Smooth muscle cell of bladder (primary cell): Measurements from ENCODE around the gene MYLK3. TPM values are rescaled to one million over a fixed set of nuclear protein-coding genes. Genes with fewer than 3 reads are reported as not detected.

Source experiments
- total RNA-seq: library from RNA; depleted of rRNA; stranded (reverse); fragments of >200 nt; gene quantifications from 2 replicates; pipeline ENCODE4 v1.2.3, GENCODE V29; 2014

MYLK3 gene
- total RNA-seq = 0.14 and 0.28 TPM in 2 replicates

DNA sequence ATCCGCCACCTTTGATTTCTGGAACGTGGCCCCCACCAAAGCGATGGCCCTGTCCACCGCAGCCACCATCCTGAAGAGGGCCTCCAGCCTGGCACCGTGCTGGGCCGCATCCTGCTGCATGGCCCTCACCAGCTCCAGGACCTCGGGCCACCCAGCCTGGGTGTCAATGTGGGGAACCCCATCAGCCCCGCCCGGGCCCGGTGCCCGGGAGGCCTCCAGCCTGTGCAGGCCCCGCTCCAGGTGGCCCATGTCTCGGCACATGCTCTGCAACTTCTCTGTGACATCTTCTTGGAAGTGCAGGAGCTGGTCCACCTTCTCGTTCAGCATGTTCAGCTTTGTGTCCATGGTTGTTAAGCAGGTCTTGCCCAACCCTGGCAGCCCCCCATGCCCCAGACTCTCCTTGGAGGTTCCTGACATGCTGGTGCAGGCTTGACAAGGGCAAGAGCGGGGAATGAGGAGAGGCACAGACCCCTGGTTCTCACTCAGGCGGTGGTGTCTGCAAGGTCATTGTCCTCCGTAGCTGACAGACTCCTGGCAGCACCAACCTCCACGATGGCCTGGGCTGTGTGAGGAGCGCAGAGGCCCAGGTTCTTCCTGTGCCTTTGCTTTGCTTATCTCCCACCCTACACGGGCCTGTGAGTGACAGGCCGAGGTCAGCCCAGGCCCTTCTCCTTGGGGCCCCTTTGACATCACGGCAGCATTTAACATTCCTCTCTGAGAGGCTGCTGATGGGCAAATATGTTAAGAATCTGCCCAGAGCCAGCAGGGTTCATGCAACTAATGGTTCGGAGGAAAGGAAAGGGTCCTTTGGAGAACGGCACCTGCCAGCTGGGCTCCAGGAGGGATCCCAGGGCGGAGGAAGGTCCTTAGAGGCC, at the start of gene MYLK3:
TSS of gene MYLK3 (minus strand) at position 568 of the 875 bp plus-strand sequence. CDS start at position 417, 151 bp downstream.

DNA sequence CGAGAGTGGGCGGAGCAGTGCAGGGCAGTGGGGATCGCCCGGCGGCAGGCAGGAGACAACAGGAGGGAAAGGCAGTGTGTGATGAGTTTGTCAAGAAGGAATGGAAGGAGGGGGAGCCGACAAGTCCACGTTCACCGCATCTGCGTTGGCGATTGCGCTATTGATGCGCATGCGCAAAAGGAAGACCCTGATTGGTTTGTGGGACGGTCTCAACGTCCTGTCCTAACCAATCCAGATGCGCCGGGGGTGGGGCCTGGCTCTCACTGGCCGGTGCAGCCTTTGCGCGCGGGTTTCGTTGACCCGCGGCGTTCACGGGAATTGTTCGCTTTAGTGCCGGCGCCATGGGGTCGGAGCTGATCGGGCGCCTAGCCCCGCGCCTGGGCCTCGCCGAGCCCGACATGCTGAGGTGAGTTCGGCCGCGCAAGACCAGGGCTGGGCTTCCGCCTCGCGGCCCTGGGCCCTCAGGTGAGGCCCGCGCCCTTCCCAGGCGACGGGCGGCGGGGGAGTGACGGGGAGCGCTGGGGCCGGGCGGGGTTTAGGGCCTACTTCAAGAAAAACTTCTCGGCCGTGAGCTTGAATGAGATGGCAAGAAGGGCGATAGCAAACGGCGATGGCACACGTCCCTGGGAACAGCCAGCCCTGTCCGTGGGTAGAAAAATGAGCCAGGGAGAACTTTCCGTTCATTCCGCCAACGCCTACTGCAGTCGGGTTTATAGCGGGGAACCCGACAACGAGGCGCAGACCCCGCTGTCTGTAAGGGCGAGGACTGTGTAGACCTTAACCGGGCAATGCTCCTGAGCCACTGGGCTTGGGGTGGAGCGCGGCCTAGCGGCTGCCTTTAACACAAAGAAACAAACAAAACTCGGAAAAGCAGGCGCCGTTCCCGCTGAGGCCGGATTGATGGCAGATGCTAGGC, 58.5 kb downstream of the MYLK3 start, which contains the start of gene ORC6:
TSS of gene ORC6 (plus strand) at position 295 of the 916 bp plus-strand sequence. CDS start at position 342, 47 bp downstream.

DNA sequence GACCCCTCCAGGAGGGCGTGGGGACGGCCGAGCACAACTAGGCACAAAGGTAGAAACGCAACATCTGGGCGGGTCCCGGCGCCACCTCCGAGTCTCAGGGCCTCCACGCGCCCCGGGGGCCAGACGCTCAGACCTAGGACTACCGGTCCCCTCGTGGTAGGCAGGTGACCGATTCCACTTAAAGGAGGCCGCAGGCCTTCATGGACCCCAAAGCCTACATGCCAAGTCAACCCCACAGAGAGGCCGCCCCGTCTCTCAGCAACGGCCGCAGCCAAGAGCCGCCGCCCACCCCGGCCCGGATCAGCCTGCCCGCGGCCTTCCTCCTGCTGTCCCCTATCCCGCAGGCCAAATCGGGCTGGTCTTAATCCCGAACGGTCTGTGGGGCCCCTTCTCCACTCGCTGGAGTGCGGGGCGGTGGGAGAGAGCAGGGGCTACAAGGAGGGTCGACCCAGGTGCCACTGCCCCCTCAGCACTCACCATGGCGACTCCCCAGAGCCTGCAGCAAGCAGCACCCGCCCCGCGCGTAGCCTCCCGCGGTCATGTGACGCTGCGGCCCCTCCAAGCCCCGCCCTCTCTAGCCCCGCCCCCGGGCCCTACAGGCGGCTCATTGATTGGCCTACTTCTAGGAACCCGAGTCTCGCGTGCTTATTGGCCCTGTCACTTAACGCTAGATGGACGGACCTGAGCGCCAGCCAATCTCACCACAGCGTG, 59.3 kb downstream of the MYLK3 start, which contains the start of gene VPS35:
TSS of gene VPS35 (minus strand) at position 525 of the 711 bp plus-strand sequence. CDS start at position 480, 45 bp downstream.

Other genes starting within 250 kb of the MYLK3 start
- 3.1 and 3.6 TPM in 2 replicates for gene SHCBP1, start 127.0 kb downstream of the MYLK3 start, total RNA-seq
- 63.0 and 87.8 TPM in 2 replicates for gene VPS35, start 59.2 kb downstream of the MYLK3 start, total RNA-seq
- gene ORC6, start 58.7 kb downstream of the MYLK3 start, total RNA-seq = 1.1 and 1.3 TPM in 2 replicates
- 9.4 and 11.9 TPM in 2 replicates for gene C16orf87, start 82.8 kb upstream of the MYLK3 start, total RNA-seq
- 12.6 and 13.4 TPM in 2 replicates for gene GPT2, start 136.0 kb upstream of the MYLK3 start, total RNA-seq
- gene DNAJA2, start 225.3 kb upstream of the MYLK3 start, total RNA-seq = 78.8 and 87.6 TPM in 2 replicates